Fibroblast of skin of left biceps (primary cell): ENCODE measurements around the gene TSFM.
"Not testable (repeated sequence)": the region's sequence is repeated elsewhere in the genome, so short reads cannot be mapped to it uniquely, and the experiment has no call there.

ENCODE experiments used
- DNase-seq, 2 experiments: peaks; one replicate each; pipeline ENCODE4 v3.0.0-alpha.2; 2013; ENCODE audit warnings: low read depth in 2 of 2

TSFM gene

DNA sequence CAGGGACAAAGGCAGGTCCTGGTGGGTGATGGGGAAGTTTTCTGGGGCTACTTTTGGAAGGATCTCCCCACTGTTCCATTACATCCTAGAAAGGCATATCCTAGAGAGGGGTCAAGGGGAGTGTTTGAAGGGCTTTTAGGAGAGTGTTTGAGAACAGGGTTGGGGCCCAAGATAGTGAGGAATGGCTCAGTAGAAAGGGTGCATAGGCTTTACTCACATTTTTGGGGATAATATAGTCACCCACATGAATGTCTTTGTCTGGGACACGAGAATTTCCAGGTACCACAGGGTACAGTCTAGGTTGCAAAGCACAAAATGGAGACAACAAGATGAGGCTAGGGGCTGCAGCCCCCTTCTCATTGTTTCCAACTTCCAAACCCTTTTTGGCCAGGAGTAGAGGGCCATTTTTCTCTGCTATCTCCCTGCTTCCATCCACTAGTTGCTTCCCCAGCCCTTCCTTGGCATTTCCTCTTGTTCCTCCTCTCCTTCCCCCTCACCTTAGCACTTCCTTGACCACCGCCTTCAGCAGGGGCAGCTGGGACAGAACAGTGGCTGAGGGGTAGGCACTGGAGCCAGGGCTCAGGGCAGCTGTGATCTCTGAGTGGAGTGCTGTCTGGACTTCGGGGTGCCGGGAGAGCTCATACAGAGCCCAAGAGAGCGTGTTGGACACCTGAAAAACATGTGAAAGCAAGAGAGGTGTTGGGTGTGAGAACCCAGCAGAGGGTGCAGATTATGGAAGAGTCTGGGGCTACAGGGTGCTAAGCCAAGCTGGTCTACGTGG is 18.5 kb upstream of the TSFM start:
- DNase-seq, result no peak

DNA sequence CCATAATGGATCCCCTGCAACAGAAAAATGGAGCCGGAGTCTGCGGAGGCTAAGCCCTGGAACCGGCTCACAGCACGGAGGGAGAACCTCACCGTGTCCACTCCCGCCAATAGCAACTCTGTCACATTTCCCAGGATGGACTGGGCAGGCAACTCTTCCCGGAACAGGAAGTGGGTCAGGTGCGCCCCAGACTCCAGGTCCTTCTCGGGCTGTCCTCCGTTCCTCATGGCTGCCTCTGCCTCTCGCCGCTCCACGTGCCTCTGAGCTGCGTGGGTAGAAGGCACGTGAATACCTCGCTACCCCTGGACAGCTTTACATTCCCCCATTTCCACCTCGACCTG is 18.0 kb upstream of the TSFM start:
- DNase-seq, result no peak

DNA sequence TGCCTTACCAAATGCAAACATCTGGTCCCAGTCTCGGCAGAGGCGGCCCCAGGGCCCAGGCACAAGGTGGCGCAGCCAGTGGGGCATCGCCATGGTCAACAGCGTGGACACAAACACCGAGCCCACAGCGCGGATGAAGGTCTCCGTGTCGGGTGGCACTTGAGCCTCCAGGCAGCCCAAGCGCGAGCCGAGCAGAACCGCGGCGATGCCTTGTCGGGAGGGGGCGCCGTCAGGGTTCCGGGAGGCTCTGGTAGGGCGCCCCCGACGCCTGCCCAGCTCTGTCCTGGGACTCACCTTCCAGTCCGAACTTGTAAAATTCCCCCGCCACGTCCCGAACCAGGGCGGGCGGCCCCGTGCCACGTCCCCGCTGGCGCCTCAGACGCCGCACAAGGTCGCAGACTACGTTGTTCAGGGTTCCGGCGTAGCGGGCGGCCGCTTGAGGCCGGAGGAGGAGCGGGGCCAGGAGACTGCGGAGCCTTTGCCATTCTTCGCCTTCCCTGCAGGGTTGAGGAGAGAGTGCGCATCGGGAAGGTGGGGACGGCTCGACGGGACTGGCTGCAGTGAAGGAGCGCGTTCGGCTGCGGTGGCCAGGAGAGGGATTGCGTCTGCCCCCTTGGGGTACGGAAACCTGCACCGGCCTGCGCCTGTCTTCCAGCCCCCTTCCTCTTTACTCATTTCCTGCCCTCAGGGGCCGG is 17.4 kb upstream of the TSFM start:
- no peak for DNase-seq

DNA sequence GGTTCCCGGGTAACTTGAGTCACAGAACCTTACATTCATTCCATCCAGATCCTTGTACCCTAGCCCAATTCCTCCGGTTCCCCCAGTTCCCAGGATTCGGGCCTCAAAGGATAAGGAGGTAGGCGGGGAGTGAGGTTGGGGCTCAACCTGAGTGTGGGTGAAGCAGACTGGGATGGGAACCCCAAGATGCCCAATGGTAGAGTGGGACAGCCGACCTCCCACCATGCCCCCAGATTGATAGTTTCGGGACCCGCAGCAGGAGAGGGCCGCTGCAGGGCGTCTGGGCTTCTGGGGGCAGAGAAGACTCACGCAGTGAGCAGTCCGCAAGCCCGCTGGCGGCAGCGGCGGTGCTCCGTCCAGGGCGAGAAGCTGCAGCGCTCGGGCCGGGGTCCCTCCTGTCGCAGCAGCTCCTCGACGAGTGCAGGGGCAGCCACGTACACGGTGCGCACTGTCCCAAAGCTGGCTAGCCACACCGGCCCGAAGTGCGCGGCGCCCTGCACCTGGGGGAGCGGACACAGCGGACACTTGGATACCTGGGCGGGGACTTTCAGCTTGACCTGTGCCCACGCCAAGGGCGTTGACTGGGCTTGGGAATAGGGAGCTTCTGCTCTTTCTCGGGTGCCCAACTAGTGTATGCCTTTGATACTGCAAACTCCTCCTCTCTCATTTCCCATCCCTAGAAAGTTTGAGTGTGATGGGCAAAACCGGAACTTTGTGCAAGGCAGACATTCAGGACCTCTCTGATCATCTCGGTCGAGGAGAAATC is 16.7 kb upstream of the TSFM start:
- no peak for DNase-seq

DNA sequence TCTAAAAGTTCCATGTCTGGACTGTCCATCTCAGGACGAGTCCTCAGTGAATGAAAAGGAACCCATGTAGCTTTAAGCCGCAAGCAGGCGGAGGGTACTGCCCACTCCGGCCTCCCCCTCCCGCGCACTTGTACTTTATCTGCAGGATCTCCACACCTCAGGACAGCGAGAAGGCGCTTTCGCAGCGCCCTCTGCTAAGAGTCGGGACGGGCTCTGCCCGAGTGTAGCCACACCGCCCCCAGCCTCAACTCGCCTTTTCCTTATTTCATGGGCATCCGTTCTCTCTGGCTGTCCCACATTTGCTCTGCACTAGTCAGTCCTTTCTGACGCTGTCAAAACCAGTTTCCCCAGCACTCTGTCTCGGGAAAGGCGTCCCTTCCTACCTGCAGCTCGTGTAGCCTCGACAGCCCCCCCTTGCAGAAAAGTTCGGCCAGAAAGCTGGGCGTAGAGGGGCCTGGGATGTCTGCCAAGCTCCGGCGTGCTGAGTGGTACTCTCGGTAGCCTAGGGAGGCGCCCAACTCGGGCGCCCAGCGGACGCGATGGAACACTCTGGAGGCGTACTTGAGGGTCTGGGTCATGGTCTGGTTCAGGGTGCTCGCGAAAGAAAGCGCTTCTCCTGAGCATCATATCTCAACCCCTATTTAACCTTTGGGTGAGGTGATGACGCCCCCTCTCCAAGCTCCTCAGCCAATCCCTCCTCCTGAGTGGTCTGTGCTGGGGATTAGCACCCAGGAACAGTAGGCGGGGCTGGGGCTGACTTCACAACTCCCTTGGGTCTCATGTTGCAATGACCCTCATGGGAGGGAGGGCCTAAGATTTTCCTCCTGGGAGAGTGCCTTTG is 15.9 kb upstream of the TSFM start, which contains the start of gene CYP27B1:
Gene CYP27B1 (minus strand): TSS at position 615 of the 841 bp plus-strand sequence. CDS start 37 bp downstream, at position 578.
- no peak for DNase-seq

DNA sequence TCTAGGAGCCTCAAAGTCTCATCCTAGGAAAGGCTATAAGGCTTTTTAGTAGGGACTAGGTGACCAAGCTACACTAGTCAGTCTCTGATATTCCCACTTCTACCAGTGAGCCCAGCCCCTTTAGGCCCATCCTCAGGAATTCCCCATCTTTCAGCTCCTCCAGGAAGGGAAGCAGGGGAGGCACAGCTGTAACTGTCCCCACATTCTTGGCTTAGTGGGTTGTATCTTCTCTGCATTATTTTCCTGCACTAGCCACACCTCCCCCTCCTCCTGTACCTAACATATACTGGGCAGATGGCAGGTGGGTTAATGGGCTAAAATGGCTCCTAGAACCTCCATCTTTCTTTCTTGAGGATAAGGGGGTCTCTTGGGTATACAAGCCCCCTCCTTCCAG is 15.3 kb upstream of the TSFM start:
- no peak for DNase-seq

DNA sequence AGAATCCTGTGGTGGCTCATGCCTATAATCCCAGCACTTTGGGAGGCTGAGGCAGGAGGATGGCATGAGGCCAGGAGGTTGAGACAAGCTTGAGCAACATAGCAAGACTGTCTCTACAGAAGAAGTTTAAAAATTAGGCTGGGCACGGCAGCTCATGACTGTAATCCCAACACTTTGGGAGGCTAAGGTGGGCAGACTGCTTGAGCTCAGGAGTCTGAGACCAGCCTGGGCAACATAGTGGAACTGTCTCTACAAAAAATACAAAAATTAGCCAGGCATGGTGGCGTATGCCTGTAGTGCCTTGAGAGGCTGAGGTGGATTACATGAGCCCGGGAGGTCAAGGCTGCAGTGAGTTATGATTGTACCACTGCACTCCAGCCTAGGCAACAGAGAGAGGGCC is 14.7 kb upstream of the TSFM start:
- DNase-seq, result no peak

DNA sequence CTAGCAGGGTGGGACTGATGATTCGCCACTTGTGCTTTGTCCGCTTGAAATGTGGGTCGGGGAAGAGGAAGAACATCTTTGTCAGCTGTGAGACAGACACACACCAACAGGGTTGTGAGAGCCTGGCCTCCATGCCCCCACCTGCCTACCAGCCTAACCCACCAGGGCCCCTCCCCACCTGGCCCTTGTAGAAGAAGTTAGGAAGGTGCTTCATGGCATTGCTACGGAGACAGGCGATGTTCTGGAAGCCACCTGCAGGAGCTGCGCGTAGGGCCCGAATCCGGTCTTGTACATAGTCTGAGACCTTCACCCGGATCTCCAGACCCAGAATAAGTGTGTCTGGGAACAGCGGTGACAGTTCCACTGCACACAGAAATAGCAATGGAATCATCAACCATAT is 13.0 kb upstream of the TSFM start:
- DNase-seq, result no peak

DNA sequence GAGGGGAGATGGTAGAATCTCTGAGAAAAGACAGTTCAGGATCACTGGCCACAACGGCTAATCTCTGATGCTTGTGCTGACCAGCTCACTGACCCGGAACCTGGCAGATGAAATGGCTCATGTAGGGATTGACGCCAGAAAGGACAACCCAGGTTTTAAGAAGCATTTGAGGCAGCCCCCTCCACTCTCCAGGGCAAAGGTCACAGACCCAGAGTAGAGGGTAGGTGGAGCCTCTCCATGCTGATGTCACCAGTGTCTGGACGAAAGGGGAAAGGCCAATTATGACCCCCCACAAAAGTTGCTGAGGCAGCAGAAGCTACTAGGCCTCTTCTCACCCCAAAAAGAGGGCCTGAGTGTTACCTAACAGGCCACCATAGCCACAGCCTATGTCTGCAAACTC is 11.9 kb upstream of the TSFM start:
- no peak for DNase-seq

DNA sequence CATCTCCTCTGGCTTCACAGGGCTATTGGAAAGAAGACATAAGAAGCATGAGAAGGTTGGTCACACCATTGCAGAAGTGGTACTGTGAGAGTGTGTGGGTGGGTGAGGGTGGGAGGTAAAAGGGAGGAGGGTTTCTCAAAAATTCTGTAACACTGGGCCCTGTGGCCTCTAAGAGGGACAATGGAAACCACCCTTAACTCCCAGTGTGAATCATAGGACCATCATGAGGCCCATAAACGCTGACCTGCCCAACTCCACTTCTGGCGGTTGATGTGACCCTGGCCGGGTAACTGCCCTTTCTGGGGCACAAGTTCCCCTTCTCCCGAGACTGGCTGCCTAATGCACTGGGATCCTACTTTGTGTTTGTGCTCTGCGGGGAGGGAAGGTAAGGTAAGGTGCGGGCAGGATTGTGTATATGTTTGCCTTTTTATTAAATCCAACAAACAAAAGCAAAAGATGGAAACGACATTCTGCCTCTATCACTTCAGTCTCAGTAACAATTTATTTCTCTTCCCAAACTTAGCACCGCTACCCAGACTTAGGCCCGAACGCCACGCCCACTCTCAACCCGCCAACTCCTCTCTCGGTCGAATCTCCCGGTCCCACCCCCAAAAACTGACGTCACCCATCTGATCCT is 11.2 kb upstream of the TSFM start:
- DNase-seq, result peak; percentile 74 to 76

DNA sequence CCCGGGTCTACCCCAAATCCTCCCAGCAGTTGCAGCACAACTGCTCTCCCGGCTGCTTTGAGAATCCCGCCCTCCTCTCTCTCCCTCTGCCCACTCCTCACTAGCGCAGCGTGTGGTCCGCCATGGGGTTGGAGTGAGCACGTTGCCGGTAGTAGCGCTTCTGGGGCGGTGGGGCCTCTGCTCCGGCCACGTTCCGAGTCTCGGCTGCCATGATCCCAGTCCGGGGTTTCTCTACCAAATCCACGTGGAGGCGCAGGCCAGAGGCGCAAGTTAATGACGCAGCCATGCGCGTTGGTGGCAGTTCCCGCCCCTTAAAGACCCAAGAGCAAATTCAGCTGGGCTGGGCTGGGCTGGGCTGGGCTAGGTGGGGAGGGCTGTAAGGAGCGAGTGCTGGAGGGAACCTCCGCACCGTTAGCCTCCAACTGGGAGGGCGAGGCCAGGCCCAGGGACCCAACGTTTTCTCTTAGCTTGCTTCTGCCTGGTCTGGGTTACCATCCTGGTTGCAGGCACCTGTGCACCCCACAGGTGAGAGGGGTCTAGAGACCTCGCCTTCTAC is 10.6 kb upstream of the TSFM start, which contains the start of gene METTL1:
Gene METTL1 (minus strand): TSS at position 233 of the 556 bp plus-strand sequence. CDS start 22 bp downstream, at position 211.
- DNase-seq, result peak; percentile 89 to 92

DNA sequence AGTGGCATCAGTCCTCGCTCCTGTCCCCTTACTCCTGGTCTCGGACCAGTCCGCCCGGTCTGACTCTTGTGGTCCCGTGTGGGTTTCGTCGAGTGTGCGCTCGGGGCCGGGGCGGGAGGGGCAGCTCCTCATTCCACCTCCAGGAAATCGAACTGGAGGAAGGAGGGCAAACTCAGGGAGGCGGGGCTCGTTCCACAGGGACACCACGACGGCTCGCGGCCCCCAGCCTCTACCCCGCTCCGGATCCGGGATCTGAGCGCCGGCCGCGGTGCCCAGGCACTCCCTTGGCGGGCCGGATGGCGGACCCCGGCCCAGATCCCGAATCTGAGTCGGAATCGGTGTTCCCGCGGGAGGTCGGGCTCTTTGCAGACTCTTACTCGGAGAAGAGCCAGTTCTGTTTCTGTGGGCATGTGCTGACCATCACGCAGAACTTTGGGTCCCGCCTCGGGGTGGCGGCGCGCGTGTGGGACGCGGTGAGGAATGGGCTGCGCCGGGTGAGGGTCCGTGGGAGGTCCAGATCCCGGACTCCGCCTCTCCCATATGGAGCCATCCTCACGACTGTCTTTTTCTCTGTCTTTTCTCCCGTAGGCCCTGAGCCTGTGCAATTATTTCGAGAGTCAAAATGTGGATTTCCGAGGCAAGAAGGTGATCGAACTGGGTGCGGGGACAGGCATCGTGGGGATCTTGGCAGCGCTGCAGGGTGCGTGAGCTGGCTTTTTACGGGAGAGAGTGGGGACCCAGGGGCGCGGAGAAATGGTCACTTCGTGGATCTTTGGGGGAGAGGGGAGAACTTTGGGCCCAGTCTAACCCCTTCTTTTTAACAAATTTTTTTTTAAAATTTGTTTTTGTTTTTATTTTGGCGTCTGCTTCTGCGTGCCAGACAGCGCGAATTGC is 9.9 kb upstream of the TSFM start, which contains the start of gene EEF1AKMT3:
Gene EEF1AKMT3 (plus strand): TSS at position 186 of the 894 bp plus-strand sequence. CDS start 111 bp downstream, at position 297.
- DNase-seq, result no peak

DNA sequence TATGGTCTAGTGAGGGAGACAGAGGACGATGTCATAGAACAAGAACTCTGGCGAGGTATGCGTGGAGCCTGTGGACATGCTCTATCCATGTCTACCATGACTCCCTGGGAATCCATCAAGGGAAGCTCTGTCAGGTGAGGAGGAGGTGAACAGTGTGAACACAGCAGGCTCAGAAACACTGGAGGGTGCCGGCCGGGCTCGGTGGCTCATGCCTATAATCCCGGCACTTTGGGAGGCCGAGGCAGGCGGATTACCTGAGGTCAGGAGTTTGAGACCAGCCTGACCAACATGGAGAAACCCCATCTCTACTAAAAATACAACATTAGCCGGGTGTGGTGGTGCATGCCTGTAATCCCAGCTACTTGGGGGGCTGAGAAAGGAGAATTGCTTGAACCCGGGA is 8.0 kb upstream of the TSFM start:
- not testable (repeated sequence) for DNase-seq

DNA sequence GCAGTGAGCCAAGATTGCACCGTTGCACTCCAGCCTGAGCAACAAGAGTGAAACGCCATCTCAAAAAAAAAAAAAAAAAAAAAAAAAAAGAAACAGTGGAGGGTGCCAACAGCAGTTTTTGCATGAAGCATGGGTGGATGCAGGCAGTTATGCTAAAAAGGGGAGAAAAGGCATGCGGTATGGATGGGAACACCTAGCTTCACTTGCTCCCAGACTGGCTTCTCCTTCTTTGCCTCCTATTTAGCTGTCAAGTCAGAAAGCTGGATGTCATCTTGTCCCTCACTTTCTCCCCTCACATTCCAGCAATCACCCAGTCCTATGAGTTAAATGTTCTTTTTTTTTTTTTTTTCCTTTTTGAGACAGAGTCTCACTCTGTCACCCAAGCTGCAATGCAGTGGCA is 7.5 kb upstream of the TSFM start:
- no peak for DNase-seq

DNA sequence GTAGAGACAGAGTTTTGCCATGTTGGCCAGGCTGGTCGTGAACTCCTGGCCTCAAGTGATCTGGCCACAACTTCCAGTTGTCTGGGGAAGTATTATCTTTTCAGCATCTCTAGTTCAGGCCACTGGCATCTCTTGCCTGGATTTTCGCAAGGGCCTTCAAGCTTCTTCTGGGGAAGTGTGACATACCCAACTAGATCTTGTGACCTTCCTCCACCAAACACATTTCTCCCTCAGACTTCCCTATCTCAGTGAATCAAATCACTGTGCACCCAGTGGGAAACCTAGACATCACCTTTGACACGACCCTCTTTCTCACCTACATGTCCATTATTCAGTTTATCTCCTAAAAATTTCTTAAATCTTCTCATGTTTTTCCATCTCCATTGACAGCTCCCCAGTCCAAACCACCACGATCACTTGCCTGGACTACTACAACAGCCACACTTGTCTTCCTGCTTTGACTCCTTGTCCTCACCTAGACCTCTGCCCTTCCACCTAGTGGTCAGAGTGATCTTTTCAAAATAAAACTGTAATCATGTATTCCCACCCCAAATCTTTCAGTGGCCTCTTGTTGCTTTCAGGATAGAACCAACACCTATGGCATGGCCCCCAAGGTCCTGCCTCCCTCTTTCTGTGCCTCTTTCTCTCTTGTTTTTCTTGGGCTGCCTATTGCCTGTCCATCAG is 6.9 kb upstream of the TSFM start:
- DNase-seq, result no peak

DNA sequence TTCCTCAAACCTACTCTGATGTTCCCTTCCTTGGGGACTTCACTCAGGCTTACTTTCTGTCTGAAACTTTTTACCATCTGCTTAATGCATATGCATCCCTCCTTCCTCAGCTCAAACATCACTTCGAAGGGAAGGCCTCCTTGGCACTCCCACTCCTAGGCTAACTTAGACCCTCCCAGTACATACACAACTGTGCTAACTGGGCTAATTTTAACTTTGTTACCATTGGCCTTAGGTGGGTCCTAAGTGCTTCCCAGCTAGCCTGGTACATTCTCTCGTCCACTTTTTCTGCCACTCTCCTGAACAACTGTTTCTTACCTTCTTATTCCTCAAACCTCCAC is 6.4 kb upstream of the TSFM start:
- no peak for DNase-seq

DNA sequence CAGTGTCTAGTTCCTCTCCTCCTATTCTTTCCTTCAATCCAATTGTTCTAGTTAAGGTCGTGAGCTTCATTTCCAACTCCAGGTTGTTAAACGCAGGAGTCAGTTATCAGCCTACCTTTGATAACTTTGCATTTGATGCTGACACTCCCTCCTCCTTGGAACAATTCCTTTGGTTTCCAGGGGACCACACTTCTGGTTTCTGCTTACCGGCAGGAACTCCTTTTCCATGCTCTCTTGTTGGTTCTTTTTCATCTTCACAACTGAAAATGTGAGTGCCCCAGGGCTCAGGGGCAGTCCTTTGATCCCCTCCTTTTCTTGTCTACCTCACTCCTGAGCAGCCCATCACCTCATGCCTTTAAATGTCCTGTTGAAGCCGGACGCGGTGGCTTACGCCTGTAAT is 5.2 kb upstream of the TSFM start:
- no peak for DNase-seq

DNA sequence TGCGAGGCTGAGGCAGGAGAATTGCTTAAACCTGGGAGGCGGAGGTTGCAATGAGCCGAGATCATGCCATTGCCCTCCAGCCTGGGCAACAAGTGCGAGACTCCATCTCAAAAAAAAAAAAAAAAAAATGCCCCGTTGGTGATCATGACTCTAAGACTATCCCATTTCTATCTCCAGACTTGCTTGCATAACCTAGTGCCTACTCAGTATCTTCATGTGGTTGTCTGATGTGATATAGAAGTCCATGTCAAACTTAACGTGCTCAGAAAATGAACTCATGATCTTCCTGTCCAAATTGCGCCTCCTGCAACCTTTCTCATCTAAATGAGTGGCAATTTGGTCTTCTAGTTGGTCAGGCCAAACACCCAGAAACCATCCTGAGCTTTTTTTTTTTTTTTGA is 4.7 kb upstream of the TSFM start:
- DNase-seq, result no peak

DNA sequence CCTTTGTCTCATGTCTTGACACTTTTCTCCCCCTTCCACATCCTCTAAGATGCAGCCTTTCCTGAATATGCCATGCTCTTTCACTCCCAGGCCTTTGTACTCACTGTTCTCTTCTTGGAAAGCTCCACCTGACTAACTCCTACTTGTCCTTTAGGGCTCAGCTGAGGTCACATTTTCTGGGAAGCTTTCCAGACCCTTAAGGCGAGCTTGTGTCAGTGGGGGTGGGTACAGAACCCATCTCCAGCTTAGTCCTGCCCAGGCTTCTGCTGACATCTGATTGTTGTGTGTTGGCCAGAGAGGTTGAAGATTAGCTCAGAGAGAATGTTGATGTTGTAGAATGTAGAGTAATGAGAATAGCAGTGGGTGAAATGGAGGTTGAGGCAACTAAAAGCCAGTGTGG is 2.9 kb upstream of the TSFM start:
- DNase-seq, result no peak
